ENCODE results near the gene EVI5L.

EVI5L gene

GRCh38 chr19:7830272-7830771 lies 304 bp downstream of the EVI5L start:
- DNase-seq, result no peak
- TF ChIP-seq POLR2A (IDR thresholded peaks at IDR 0.05; ENCODE audit: low read length) (no peak), GATA1 (IDR thresholded peaks at IDR 0.05; ENCODE audit: low read depth, low read length) (no peak)

DNA sequence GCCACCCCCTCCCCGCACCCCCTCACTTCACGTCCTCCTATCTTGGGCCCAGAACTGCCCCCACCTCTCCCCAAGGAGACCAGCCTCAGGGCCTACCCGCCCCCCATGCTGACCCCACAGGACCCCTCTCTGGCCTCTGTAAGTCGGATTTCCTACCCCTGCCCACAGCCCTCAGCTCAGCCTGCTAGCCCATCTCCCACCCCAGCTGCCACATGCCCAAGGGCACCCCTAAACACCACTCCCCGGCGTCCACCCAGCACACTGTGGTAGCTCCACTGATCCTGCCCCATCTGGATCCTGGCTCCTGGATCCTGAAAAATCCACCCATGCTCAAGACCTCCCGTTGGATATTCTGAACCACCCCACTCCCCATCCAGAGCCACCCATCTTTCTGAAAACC lies 805 bp downstream of the EVI5L start:
- no peak for DNase-seq
- no peak for TF ChIP-seq POLR2A (IDR thresholded peaks at IDR 0.05; ENCODE audit: low read length)
- no peak for TF ChIP-seq GATA1 (IDR thresholded peaks at IDR 0.05; ENCODE audit: low read depth, low read length)

DNA sequence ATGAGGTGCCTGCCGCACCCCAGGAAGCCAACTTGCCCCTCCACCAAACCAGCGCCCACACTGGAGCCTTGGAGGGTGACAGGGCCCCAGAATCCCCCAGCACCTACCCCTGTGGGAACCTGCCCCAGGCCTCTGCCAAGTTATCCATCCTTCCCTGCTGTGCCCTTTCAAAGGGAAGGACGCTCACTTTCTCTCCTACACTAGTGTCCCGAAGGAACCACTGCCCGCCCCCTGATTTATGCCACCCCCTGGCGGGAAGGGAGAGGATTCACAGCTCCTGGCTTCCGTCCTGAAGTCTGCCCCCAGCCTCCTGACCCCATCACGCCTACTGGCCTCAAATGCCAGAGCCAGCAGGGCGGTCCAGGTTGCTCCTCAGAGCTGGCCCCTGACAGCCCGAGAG lies 1.4 kb downstream of the EVI5L start:
- no peak for DNase-seq
- no peak for TF ChIP-seq GATA1 (IDR thresholded peaks at IDR 0.05; ENCODE audit: low read depth, low read length)

- DNase-seq, result no peak
- no peak for TF ChIP-seq GATA1 (IDR thresholded peaks at IDR 0.05; ENCODE audit: low read depth, low read length)
- TF ChIP-seq POLR2A (IDR thresholded peaks at IDR 0.05; ENCODE audit: low read length), result no peak
Measured at GRCh38 chr19:7832009-7832408, 2.0 kb downstream of the EVI5L start.

- no peak for DNase-seq
- TF ChIP-seq POLR2A (IDR thresholded peaks at IDR 0.05; ENCODE audit: low read length) (no peak), GATA1 (IDR thresholded peaks at IDR 0.05; ENCODE audit: low read depth, low read length) (no peak)
Measured at GRCh38 chr19:7832781-7833180, 2.8 kb downstream of the EVI5L start.

DNA sequence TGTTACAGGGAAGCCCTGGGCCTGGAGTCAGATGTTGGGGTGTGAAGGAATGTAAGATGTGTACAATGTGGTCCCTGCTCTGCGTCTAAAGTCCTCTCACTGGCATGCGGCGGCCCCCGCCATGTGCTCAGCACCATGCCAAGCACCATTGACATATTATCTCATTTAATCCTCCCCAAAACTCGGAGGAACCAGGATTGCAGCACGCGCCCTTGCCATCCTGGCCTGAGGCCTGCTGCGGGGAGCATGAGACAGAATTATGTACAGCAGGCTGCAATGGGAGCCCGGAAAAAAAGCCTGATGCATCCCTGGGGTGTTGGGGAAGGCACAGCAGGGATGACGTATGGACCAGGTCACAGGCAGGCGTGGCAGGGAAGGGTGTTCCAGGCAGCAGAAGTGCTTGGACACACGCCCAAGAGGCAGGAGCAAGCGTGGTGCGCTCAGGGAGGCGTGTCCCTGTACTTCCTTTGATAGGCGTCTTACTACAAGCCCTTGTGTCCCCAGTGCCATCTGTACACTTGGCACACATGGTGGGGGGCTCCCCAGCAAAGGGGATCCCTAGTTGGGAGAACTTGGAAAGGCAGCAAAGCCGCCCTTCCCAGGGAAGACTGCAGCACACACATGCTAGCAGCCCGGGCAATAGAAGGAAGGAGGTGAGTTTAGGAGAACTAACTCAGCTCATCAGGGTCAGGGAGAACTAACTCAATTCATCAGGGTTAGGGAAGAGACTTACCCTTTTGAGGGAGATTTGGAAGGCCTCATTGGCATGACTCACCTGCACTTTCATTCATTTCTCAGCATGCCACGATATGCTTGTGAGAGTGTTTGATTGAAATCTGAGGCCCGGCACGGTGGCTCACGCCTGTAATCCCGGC lies 3.4 kb downstream of the EVI5L start:
- DNase-seq, result peak in 1 of 2 experiments; percentile 55
- TF ChIP-seq GATA1 (IDR thresholded peaks at IDR 0.05; ENCODE audit: low read depth, low read length), result no peak
- no peak for TF ChIP-seq POLR2A (IDR thresholded peaks at IDR 0.05; ENCODE audit: low read length)

DNA sequence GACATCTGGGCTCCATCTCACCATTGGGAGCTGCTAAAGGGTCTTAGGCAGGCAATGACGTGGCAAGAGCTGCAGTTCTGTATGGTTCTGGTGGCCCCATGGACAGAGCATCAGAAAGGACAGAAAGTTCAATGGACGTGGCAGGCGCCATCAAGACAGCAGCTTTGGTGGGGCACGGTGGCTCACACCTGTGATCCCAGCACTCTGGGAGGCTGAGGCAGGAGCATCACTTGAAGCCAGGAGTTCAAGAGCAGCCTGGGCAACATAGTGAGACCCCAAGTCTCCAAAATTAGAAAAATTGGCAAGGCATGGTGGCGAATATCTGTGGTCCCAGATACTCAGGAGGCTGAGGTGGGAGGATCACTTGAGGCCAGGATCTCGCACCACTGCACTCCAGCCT lies 9.5 kb downstream of the EVI5L start:
- no peak for TF ChIP-seq POLR2A (IDR thresholded peaks at IDR 0.05; ENCODE audit: low read length)
- TF ChIP-seq GATA1 (IDR thresholded peaks at IDR 0.05; ENCODE audit: low read depth, low read length), result no peak
- DNase-seq, result no peak

DNA sequence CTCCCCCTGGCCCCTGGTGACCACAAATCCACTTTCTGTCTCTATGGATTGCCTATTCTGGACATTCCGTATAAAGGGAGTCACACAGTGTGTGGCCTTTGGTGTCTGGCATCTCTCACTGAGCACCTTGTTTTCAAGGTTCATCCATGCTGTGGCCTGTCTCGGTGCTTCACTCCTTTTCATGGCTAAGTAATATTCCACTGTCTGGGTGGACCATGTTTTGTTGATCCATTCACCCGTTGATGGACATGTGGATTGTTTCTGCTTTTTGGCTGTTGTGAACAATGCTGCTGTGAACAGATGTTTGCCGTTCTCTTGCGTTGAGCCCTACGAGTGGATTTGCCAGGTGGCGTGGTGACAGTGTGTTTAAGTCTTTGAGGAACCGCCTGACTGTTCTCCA lies 10.6 kb downstream of the EVI5L start:
- DNase-seq, result no peak
- no peak for TF ChIP-seq POLR2A (IDR thresholded peaks at IDR 0.05; ENCODE audit: low read length)
- no peak for TF ChIP-seq GATA1 (IDR thresholded peaks at IDR 0.05; ENCODE audit: low read depth, low read length)

GRCh38 chr19:7841751-7842660 lies 12.0 kb downstream of the EVI5L start:
- DNase-seq, result no peak
- TF ChIP-seq GATA1 (IDR thresholded peaks at IDR 0.05; ENCODE audit: low read depth, low read length) (no peak), POLR2A (IDR thresholded peaks at IDR 0.05; ENCODE audit: low read length) (no peak)

- no peak for DNase-seq
- no peak for TF ChIP-seq POLR2A (IDR thresholded peaks at IDR 0.05; ENCODE audit: low read length)
- TF ChIP-seq GATA1 (IDR thresholded peaks at IDR 0.05; ENCODE audit: low read depth, low read length), result no peak
Measured at GRCh38 chr19:7842661-7843294, 12.8 kb downstream of the EVI5L start.

DNA sequence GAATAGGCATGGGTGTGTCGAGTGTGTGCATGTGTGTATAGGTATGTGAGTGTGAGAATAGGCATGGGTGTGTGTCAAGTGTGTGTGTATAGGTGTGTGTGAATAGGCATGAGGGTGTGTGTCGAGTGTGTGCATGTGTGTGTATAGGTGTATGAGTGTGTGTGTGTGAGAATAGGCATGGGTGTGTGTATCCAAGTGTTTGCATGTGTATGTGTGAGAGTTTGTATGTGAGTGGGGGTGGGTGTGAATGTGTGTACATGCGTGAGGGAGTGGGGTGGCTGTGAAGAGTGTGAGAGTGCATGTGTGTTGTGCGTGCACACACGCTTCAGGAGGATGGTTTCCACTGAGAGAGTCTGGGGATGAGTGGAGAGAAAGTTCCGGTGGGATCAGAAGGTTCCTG lies 13.5 kb downstream of the EVI5L start:
- no peak for TF ChIP-seq POLR2A (IDR thresholded peaks at IDR 0.05; ENCODE audit: low read length)
- DNase-seq, result no peak

- no peak for TF ChIP-seq POLR2A (IDR thresholded peaks at IDR 0.05; ENCODE audit: low read length)
- TF ChIP-seq GATA1 (IDR thresholded peaks at IDR 0.05; ENCODE audit: low read depth, low read length), result no peak
Measured at GRCh38 chr19:7844405-7844804, 14.4 kb downstream of the EVI5L start.

GRCh38 chr19:7844951-7845350 lies 14.9 kb downstream of the EVI5L start:
- DNase-seq, result no peak
- TF ChIP-seq POLR2A (IDR thresholded peaks at IDR 0.05; ENCODE audit: low read length) (no peak), GATA1 (IDR thresholded peaks at IDR 0.05; ENCODE audit: low read depth, low read length) (no peak)

More at GRCh38 chr19:7844405-7844804, 14.4 kb downstream of the EVI5L start:
- DNase-seq, result no peak

Measured in erythroblast (primary cell).